ENCODE measurements around the gene OR2A5. TPM values are rescaled to one million over a fixed set of nuclear protein-coding genes. Genes with fewer than 3 reads are reported as not detected.
"Not testable (repeated sequence)": the region's sequence is repeated elsewhere in the genome, so short reads cannot be mapped to it uniquely, and the experiment has no call there.

OR2A5 gene
- total RNA-seq, 2 experiments from 2014 or later: not detected

DNA sequence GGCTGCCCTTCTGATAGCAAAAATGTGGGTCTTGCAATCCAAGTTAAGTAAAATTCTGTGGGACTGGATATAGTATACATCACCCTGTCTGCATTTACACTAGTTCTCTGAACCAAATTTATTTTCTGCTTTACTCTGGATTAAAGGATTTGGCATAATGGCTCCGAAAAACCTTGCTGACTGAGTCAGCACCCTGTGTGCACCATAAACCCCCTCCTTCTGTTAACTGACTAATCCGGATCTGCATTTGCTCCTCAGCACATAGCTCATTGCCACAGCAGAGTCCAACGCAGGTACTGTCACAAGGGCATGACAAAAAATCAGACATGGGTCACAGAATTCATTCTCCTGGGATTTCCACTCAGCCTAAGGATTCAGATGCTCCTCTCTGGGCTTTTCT is 1.3 kb downstream of the OR2A5 start:
- Mint-ChIP-seq H3K4me3 (no peak overlapping the region), H3K4me1 (no peaks in the 10 kb centered on the region), H3K27ac (no peak overlapping the region), H3K36me3 (no peaks in the 10 kb centered on the region), H3K27me3 (peaks cover 12% of the 10 kb centered on the region), H3K9me3 (ENCODE audit: low read depth) (no peaks in the 10 kb centered on the region)
- no peak for ATAC-seq
- CTCF ChIA-PET: no interaction called here
- no peak for DNase-seq

DNA sequence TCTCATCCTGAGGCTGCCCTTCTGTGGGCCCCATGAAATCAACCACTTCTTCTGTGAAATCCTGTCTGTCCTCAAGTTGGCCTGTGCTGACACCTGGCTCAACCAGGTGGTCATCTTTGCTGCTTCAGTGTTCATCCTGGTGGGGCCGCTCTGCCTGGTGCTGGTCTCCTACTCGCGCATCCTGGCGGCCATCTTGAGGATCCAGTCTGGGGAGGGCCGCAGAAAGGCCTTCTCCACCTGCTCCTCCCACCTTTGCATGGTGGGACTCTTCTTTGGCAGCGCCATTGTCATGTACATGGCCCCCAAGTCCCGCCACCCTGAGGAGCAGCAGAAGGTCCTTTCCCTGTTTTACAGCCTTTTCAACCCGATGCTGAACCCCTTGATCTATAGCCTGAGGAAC is 2.1 kb downstream of the OR2A5 start:
- CTCF ChIA-PET: not testable (repeated sequence)

DNA sequence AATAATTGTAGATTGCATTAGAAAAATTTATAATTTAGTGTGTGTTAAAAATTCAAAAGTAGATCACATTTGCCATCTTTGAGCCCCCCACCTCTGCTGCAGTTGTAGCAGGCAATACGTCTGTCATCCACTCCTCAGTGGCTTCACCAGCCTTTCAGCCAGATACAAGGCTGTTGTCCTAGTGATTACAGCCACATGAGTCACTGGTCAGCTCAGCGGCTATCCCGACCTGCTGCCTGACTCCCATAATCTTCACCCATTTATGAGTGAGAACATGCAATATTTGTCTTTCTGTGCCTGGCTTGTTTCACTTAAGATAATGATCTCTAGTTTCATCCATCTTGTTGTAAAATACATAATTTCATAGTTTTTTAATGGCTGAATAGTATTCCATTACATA is 9.2 kb downstream of the OR2A5 start:
- no peaks in the 10 kb centered on the region for H3K36me3 Mint-ChIP-seq
- H3K4me1 Mint-ChIP-seq: no peaks in the 10 kb centered on the region
- no peak overlapping the region for H3K4me3 Mint-ChIP-seq
- DNase-seq (no peak), ATAC-seq (no peak)
- no peaks in the 10 kb centered on the region for H3K9me3 Mint-ChIP-seq (ENCODE audit: low read depth)
- no peak overlapping the region for H3K27ac Mint-ChIP-seq
- CTCF ChIA-PET: interaction anchor here (1.0 kb wide), 1 partner anchor 70 kb away, joined by 3 read pairs; no protein-coding TSS in a partner anchor
- H3K27me3 Mint-ChIP-seq: no peaks in the 10 kb centered on the region

More for the DNA sequence above, 2.1 kb downstream of the OR2A5 start:
- DNase-seq; ATAC-seq; H3K4me3 Mint-ChIP-seq; H3K9me3 Mint-ChIP-seq (ENCODE audit: low read depth); H3K36me3 Mint-ChIP-seq; H3K27ac Mint-ChIP-seq; H3K4me1 Mint-ChIP-seq: not testable (repeated sequence)
- peaks cover 12% of the 10 kb centered on the region for H3K27me3 Mint-ChIP-seq

DNA sequence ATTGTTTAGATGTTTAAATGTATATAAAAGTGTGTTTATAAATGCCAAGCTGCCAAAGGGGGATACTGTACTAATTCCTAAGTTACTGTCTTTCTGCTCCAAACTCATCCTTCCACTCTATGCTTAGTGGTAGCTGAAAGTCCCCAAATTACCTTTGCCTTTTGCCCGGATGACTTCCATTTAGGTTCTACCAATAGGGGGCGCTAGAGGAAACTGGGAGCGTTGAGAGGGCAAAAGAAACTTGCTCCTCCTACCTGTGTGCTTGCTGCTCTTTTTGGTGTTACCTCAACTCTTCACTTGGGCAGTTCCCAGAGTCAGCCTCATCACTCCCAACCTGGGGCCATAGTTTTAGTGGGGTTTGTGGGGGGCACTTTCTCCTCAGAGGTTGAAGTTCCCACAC is 15.0 kb downstream of the OR2A5 start:
- Mint-ChIP-seq H3K4me3 (no peak overlapping the region), H3K36me3 (no peaks in the 10 kb centered on the region), H3K9me3 (ENCODE audit: low read depth) (no peaks in the 10 kb centered on the region), H3K27me3 (peaks cover 6% of the 10 kb centered on the region), H3K27ac (no peak overlapping the region), H3K4me1 (no peaks in the 10 kb centered on the region)
- DNase-seq: no peak
- ATAC-seq: no peak
- CTCF ChIA-PET: interaction anchor here (1.0 kb wide), 1 partner anchor 65 kb away, joined by 3 read pairs; no protein-coding TSS in a partner anchor

DNA sequence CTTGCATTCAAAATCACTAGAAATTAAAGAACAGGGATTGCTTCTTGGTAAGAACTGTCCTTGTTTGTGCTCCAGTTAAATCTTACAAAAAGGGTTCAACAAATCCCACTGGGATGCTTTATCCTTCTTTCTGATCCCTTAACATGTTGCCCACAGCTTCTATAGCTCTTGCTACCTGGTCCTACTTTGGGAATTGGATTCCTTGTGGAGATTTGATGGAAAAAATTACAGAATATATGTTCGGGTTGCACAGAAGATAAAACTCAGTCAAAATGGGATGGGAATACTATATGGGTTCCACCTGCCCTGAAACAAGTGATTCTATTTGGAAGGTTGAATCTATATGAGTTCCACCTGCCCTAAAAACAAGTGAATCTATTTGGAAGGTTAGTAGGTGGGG is 20.8 kb downstream of the OR2A5 start, which contains the start of gene OR2A25:
TSS of gene OR2A25 (plus strand) at position 301 of the 400 bp plus-strand sequence. CDS start 4,409 bp downstream, outside the sequence.
- Mint-ChIP-seq H3K36me3 (no peaks in the 10 kb centered on the region), H3K27me3 (peaks cover 6% of the 10 kb centered on the region), H3K4me3 (no peak within 1 kb of the TSS), H3K9me3 (ENCODE audit: low read depth) (no peaks in the 10 kb centered on the region), H3K27ac (no peak within 1 kb of the TSS), H3K4me1 (no peaks in the 10 kb centered on the region)
- DNase-seq: no peak
- no peak for ATAC-seq
- CTCF ChIA-PET: no interaction called here

DNA sequence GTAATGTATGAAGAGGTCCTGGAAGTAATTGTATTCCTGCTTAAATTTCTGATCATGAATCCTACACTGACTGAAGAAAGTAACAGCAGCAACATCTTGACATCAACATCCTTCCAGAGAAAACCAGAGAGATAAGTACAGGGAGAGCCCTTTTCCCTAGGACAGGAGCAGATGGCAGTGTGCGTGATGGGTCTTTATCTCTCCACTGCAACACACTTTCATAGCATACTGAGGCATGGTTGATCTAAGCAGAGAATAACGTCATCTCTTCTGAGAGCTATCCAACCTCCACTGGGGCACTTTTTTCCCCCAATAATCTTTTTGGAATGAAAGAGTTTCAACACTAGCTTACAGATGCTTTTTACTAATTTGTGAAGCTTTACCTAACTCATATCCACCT is 21.2 kb downstream of the OR2A5 start:
- no peak overlapping the region for H3K27ac Mint-ChIP-seq
- no peaks in the 10 kb centered on the region for H3K36me3 Mint-ChIP-seq
- DNase-seq (no peak), ATAC-seq (no peak)
- CTCF ChIA-PET: no interaction called here
- H3K9me3 Mint-ChIP-seq (ENCODE audit: low read depth): no peaks in the 10 kb centered on the region
- no peaks in the 10 kb centered on the region for H3K4me1 Mint-ChIP-seq
- H3K27me3 Mint-ChIP-seq: peaks cover 6% of the 10 kb centered on the region
- no peak overlapping the region for H3K4me3 Mint-ChIP-seq

DNA sequence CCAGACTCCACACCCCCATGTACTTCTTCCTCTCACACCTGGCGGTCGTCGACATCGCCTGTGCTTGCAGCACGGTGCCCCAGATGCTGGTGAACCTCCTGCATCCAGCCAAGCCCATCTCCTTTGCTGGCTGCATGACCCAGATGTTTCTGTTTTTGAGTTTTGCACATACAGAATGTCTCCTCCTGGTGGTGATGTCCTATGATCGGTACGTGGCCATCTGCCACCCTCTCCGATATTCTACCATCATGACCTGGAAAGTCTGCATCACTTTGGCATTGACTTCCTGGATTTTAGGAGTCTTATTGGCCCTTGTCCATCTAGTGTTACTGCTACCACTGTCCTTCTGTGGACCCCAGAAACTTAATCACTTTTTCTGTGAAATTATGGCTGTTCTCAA is 25.6 kb downstream of the OR2A5 start:
- Mint-ChIP-seq H3K27ac (no peak overlapping the region), H3K27me3 (no peaks in the 10 kb centered on the region), H3K4me1 (no peaks in the 10 kb centered on the region), H3K36me3 (no peaks in the 10 kb centered on the region), H3K9me3 (ENCODE audit: low read depth) (no peaks in the 10 kb centered on the region), H3K4me3 (no peak overlapping the region)
- no peak for DNase-seq
- CTCF ChIA-PET: no interaction called here
- no peak for ATAC-seq

DNA sequence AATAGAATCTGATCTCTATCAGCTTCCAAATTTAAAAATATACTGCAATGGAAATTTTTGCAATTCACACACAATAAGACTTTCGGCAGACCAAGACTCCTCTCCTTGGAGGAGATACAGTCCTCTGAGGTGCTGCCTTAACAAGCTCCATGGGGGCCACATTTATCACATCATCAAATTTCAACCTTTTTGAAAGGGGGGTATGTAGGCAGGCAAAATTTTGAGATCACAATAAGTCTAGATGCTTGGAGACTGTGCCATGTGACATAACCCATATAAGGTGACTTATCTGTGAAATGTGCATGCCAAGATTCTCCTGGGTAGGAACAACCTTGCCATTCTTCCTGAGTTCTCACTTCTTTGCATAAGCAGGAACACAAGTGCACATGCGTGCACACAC is 37.2 kb downstream of the OR2A5 start, which contains the start of gene OR2A12:
TSS of gene OR2A12 (plus strand) at position 301 of the 400 bp plus-strand sequence. CDS start 8,830 bp downstream, outside the sequence.
- peaks cover 2% of the 10 kb centered on the region for H3K27me3 Mint-ChIP-seq
- DNase-seq (no peak), ATAC-seq (no peak)
- no peak within 1 kb of the TSS for H3K27ac Mint-ChIP-seq
- H3K4me3 Mint-ChIP-seq: no peak within 1 kb of the TSS
- CTCF ChIA-PET: no interaction called here
- H3K4me1 Mint-ChIP-seq: no peaks in the 10 kb centered on the region
- H3K9me3 Mint-ChIP-seq (ENCODE audit: low read depth): no peaks in the 10 kb centered on the region
- H3K36me3 Mint-ChIP-seq: no peaks in the 10 kb centered on the region

DNA sequence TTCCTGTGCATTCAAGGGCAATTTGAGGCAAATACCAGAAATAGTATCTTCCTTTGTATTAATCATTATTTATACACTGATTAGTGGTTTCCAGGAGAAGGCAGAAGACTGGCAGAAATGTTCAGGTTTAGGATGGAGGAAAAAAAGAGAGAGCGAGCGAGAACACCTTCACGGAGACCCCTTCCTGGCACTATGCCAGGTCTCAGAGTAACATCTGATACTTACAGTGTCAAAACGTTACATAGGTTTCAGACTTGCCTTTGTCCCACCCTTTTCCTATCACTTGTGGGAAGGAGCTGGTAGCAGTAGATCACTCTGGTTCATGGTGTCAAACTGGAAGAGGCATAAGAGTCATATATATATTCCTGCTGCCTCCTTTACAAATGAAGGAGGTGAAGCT is 38.0 kb downstream of the OR2A5 start:
- no peak for ATAC-seq
- H3K36me3 Mint-ChIP-seq: no peaks in the 10 kb centered on the region
- no peaks in the 10 kb centered on the region for H3K4me1 Mint-ChIP-seq
- peaks cover 2% of the 10 kb centered on the region for H3K27me3 Mint-ChIP-seq
- H3K27ac Mint-ChIP-seq: no peak overlapping the region
- no peak overlapping the region for H3K4me3 Mint-ChIP-seq
- CTCF ChIA-PET: no interaction called here
- DNase-seq: no peak
- no peaks in the 10 kb centered on the region for H3K9me3 Mint-ChIP-seq (ENCODE audit: low read depth)

DNA sequence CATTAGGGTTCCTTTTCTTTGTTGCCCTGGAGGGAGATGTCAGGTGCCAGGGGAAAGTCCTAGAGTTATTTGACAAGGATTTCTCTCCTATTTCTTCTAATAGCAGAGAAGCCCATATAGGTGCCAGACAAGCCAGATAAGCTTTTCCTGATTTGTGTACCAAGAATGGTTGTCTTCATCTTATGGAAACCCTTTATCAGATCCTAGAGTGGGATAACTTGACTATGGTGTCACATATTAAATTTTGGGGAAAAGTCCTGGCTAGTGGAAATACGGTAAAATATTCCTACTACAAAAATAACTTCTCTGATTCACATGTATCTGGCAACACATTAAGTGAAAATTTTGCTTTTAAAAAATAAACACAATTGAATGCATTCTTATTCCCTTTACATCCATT is 38.5 kb downstream of the OR2A5 start:
- peaks cover 2% of the 10 kb centered on the region for H3K27me3 Mint-ChIP-seq
- no peak overlapping the region for H3K27ac Mint-ChIP-seq
- ATAC-seq: no peak
- no peak overlapping the region for H3K4me3 Mint-ChIP-seq
- DNase-seq: no peak
- CTCF ChIA-PET: no interaction called here
- no peaks in the 10 kb centered on the region for H3K9me3 Mint-ChIP-seq (ENCODE audit: low read depth)
- no peaks in the 10 kb centered on the region for H3K4me1 Mint-ChIP-seq
- no peaks in the 10 kb centered on the region for H3K36me3 Mint-ChIP-seq

DNA sequence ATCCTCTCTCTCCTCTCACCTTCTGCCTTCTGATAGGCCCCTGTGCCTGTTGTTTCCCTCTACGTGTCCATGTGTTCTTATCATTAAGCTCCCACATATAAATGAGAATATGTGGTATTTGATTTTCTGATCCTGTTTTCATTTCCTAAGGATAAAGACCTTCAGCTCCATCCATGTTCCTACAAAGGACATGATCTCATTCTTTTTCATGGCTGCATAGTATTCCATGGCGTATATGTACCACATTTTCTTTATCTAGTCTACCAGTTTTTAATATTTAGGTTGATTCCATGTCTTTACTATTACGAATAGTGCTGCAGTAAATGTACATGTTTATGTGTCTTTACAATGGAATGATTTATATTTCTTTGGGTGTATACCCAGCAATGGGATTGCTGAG is 41.9 kb downstream of the OR2A5 start:
- H3K27ac Mint-ChIP-seq: no peak overlapping the region
- no peaks in the 10 kb centered on the region for H3K36me3 Mint-ChIP-seq
- ATAC-seq (no peak), DNase-seq (no peak)
- peaks cover 2% of the 10 kb centered on the region for H3K27me3 Mint-ChIP-seq
- no peaks in the 10 kb centered on the region for H3K4me1 Mint-ChIP-seq
- CTCF ChIA-PET: no interaction called here
- no peak overlapping the region for H3K4me3 Mint-ChIP-seq
- H3K9me3 Mint-ChIP-seq (ENCODE audit: low read depth): peaks cover 2% of the 10 kb centered on the region

DNA sequence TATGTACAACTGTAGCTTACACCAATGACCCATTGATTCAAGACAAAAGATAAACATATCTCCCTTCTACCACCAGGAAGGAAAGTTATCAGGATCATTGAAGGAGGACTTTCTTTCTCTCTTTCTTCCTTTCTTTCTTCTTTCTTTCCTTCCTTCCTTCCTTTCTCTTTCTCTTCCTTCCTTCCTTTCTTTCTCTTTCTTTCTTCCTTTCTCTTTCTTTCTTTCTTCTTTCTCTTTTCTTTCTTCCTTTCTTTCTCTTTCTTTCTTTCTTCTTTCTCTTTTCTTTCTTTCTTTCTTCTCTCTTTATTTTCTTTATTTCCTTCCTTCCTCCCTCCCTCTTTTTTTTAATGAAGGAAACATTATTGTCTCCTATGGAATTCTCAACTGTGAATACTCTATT is 50.0 kb downstream of the OR2A5 start:
- ATAC-seq (no peak), DNase-seq (no peak)
- Mint-ChIP-seq H3K27me3 (peaks cover 14% of the 10 kb centered on the region), H3K27ac (no peak overlapping the region), H3K36me3 (no peaks in the 10 kb centered on the region), H3K4me1 (no peaks in the 10 kb centered on the region), H3K9me3 (ENCODE audit: low read depth) (no peaks in the 10 kb centered on the region), H3K4me3 (no peak overlapping the region)
- CTCF ChIA-PET: no interaction called here

DNA sequence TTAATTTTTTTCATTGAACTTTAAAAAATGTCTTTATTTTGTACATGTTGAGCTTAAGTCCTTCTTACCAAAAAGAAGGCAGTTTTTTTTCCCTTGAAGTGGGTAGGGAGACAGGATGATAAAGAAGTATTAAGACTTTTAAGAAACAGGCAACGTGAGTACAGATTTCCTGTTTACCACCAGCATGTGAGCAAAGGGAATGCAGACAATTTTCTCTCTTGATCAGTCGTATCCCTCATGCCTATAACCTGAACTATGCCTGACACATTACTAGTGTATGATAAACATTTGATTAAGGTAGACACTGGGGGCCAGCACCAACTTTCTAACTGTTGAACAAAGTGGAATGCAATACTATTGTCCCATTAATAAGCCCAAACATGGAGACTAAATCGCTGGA is 51.9 kb downstream of the OR2A5 start:
- no peaks in the 10 kb centered on the region for H3K36me3 Mint-ChIP-seq
- H3K4me3 Mint-ChIP-seq: no peak overlapping the region
- no peak for DNase-seq
- peaks cover 18% of the 10 kb centered on the region for H3K27me3 Mint-ChIP-seq
- no peaks in the 10 kb centered on the region for H3K9me3 Mint-ChIP-seq (ENCODE audit: low read depth)
- ATAC-seq: no peak
- no peak overlapping the region for H3K27ac Mint-ChIP-seq
- CTCF ChIA-PET: no interaction called here
- H3K4me1 Mint-ChIP-seq: no peaks in the 10 kb centered on the region

DNA sequence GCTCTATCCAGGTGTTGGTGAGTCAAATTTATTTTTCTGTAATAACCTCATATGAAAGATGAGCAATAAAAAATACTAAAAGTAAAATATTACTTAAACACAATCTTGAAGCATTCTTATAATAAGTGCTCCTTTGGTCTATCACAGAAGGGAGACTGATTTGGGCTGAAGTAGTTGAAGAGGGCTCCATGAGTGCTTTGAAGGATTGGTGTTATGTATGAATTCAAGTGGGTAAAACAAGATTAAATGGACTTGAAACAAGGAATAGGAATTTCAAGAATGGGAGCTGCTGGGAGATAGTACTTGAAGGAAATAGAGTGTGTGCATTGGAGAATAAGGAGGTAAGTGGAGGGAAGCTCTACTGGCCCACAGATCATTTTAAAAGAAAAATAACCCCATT is 53.3 kb downstream of the OR2A5 start:
- Mint-ChIP-seq H3K9me3 (ENCODE audit: low read depth) (no peaks in the 10 kb centered on the region), H3K27ac (no peak overlapping the region), H3K4me3 (no peak overlapping the region), H3K27me3 (peaks cover 22% of the 10 kb centered on the region), H3K36me3 (no peaks in the 10 kb centered on the region), H3K4me1 (no peaks in the 10 kb centered on the region)
- ATAC-seq (no peak), DNase-seq (no peak)
- CTCF ChIA-PET: no interaction called here

DNA sequence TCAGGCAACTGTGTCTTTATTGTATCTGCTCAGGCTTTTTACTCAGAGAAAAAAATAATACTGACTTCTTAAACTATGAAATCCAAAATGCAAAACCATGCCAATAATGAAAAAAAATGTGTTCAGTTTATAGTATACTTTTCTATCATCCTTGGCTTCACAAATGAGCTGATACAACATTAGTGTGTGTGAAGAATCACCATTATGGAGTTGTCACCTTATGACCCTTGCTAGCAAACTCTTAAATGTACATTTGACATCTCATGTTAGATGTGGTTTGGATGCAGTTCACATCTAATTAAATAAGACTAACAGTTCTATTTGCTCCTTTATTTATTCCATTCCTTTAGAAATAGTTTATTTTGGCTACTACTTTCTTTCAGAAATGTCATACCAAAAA is 56.5 kb downstream of the OR2A5 start:
- Mint-ChIP-seq H3K4me3 (no peak overlapping the region), H3K9me3 (ENCODE audit: low read depth) (no peaks in the 10 kb centered on the region), H3K27me3 (peaks cover 21% of the 10 kb centered on the region), H3K27ac (no peak overlapping the region), H3K4me1 (no peaks in the 10 kb centered on the region), H3K36me3 (no peaks in the 10 kb centered on the region)
- DNase-seq: no peak
- no peak for ATAC-seq
- CTCF ChIA-PET: no interaction called here
